SK-N-SH (cell line): Measurements from ENCODE around the gene SLC17A9. TPM values are rescaled to one million over a fixed set of nuclear protein-coding genes. Genes with fewer than 3 reads are reported as not detected.

Source experiments
- CTCF ChIA-PET: fragments of 300-600, 350-600 bp; formaldehyde crosslinking; extraction: SDS; loops from one replicate; lab custom pipeline; 2021; lab: Yijun Ruan, JAX
- POLR2A ChIA-PET: fragments of 350-600 bp; sonication (Branson Sonifier 250); formaldehyde crosslinking; extraction: SDS; loops from one replicate; lab custom pipeline; 2020; ENCODE audit warnings: antibody characterized with exemption, inconsistent platforms; lab: Yijun Ruan, JAX
- DNase-seq: peaks from one replicate; pipeline ENCODE4 v3.0.0; 2012
- H2AFZ ChIP-seq: fragments of 200-600 bp; sonication (generic); 2 replicates; pipeline ENCODE4 v1.8.1; 2016; ENCODE audit warnings: antibody characterized with exemption, mild to moderate bottlenecking, low read depth
- H3F3A ChIP-seq: fragments of 200-600 bp; sonication (generic); replicated peaks from 2 replicates; pipeline ENCODE3; 2016; ENCODE audit warnings: antibody characterized with exemption, mild to moderate bottlenecking; ENCODE audit not compliant: insufficient read depth
- H3K27ac ChIP-seq, 2 experiments: fragments of 200-500 bp in 1 of 2; fragments of 200-600 bp in 1 of 2; sonication (Bioruptor generic) in 1 of 2; sonication (generic), shearing (Covaris generic) in 1 of 2; 2 replicates each; pipeline versions ENCODE4 v1.5.1 to v1.6.1; 2014 to 2016; ENCODE audit warnings: low read depth in 2 of 2, inconsistent platforms in 1 of 2, low read length in 1 of 2, mild to moderate bottlenecking in 1 of 2, mixed read lengths in 1 of 2
- H3K27me3 ChIP-seq: fragments of 200-600 bp; sonication (generic), shearing (Covaris generic); 2 replicates; pipeline ENCODE4 v1.6.1; 2016; ENCODE audit warnings: mixed run types; ENCODE audit not compliant: insufficient read depth
- H3K36me3 ChIP-seq, 2 experiments: fragments of 200-500 bp in 1 of 2; fragments of 200-600 bp in 1 of 2; sonication (Bioruptor generic) in 1 of 2; sonication (generic) in 1 of 2; replicated peaks in 1 of 2; 2 replicates each; pipeline versions ENCODE3 to v1.5.1; 2014 to 2016; ENCODE audit warnings: low read length in 1 of 2, mild to moderate bottlenecking in 1 of 2; ENCODE audit not compliant: insufficient read depth in 2 of 2, control insufficient read depth in 1 of 2
- H3K4me1 ChIP-seq, 2 experiments: fragments of 200-500 bp in 1 of 2; fragments of 200-600 bp in 1 of 2; sonication (Bioruptor generic) in 1 of 2; sonication (generic), shearing (Covaris generic) in 1 of 2; 2 replicates each; pipeline versions ENCODE4 v1.5.1 to v1.6.1; 2014 to 2016; ENCODE audit warnings: low read depth in 1 of 2, low read length in 1 of 2, mixed run types in 1 of 2; ENCODE audit not compliant: insufficient read depth in 2 of 2, control insufficient read depth in 1 of 2
- H3K4me2 ChIP-seq: fragments of 200-600 bp; sonication (generic), shearing (Covaris generic); 2 replicates; pipeline ENCODE4 v1.6.1; 2017; ENCODE audit warnings: mixed run types
- H3K4me3 ChIP-seq, 2 experiments: fragments of 200-500 bp in 1 of 2; fragments of 200-600 bp in 1 of 2; sonication (Bioruptor generic) in 1 of 2; sonication (generic), shearing (Covaris generic) in 1 of 2; 2 replicates each; pipeline versions ENCODE4 v1.5.1 to v1.8.1; 2014 to 2016; ENCODE audit warnings: low read depth in 2 of 2, inconsistent platforms in 1 of 2, low read length in 1 of 2, mild to moderate bottlenecking in 1 of 2, mixed read lengths in 1 of 2, moderate library complexity in 1 of 2
- H3K79me2 ChIP-seq: fragments of 200-600 bp; sonication (generic); 2 replicates; pipeline ENCODE4 v1.8.1; 2017; ENCODE audit warnings: mild to moderate bottlenecking; ENCODE audit not compliant: insufficient read depth
- H3K9ac ChIP-seq: fragments of 200-600 bp; sonication (generic); 2 replicates; pipeline ENCODE4 v1.6.1; 2017; ENCODE audit warnings: mixed run types
- H3K9me2 ChIP-seq: fragments of 200-600 bp; sonication (generic); 2 replicates; pipeline ENCODE4 v1.6.1; 2017; ENCODE audit warnings: mixed run types
- H3K9me3 ChIP-seq: fragments of 200-600 bp; sonication (generic); 2 replicates; pipeline ENCODE4 v1.6.1; 2017; ENCODE audit warnings: mixed run types, mild to moderate bottlenecking, moderate library complexity
- H4K20me1 ChIP-seq: fragments of 200-600 bp; sonication (generic); 2 replicates; pipeline ENCODE4 v1.6.1; 2017; ENCODE audit warnings: mild to moderate bottlenecking, mixed run types; ENCODE audit not compliant: insufficient read depth
- ELF1 ChIP-seq: IDR thresholded peaks from 2 replicates; pipeline ENCODE4 v1.4.0; 2012
- EZH2phosphoT487 ChIP-seq: fragments of 200-600 bp; sonication (generic); IDR thresholded peaks from 2 replicates; pipeline ENCODE4 v1.6.1; 2017; ENCODE audit warnings: low read depth, mixed run types, mild to moderate bottlenecking, antibody characterized with exemption, moderate library complexity, borderline replicate concordance
- MXI1 ChIP-seq: IDR thresholded peaks from 2 replicates; pipeline ENCODE4 v1.6.1; 2012; ENCODE audit warnings: mild to moderate bottlenecking, low read depth, low read length, improper control_type of control experiment
- POLR2AphosphoS5 ChIP-seq: IDR thresholded peaks from 2 replicates; pipeline ENCODE4 v1.6.1; 2012; ENCODE audit warnings: low read depth, low read length
- RCOR1 ChIP-seq: fragments of 150-350 bp; IDR thresholded peaks from 2 replicates; pipeline ENCODE4 v1.6.1; 2017; ENCODE audit warnings: antibody characterized with exemption, low read length
- SIN3A ChIP-seq: IDR thresholded peaks from 2 replicates; pipeline ENCODE4 v1.6.1; 2012; ENCODE audit warnings: low read depth, mild to moderate bottlenecking, low read length, moderate library complexity, borderline replicate concordance
- WGBS: methylation state at CpG from one replicate; pipeline ENCODE4 v1.1.6; 2017; ENCODE audit warnings: low lambda C conversion rate; 5-methylcytosine and 5-hydroxymethylcytosine counted together
- polyA plus RNA-seq, 3 experiments: library from polyadenylated mRNA; depleted of rRNA; stranded (reverse); fragments of >200 nt; gene quantifications; 2 replicates each; pipeline ENCODE4 v1.2.3, GENCODE V29; 2012
- TF ChIP-seq, protein P1 (sequence below): IDR thresholded peaks from 2 replicates; pipeline ENCODE4 v1.4.0; 2012; ENCODE audit warnings: low read depth
- TF ChIP-seq, protein P2 (sequence below): fragments of 200-600 bp; sonication (generic); IDR thresholded peaks from 2 replicates; pipeline ENCODE4 v1.6.1; 2017; ENCODE audit warnings: antibody characterized with exemption, mild to moderate bottlenecking, moderate library complexity

Gene SLC17A9
- polyA plus RNA-seq, 1 of the 3 experiments (the other 2 are of a cell fraction): not detected

DNA sequence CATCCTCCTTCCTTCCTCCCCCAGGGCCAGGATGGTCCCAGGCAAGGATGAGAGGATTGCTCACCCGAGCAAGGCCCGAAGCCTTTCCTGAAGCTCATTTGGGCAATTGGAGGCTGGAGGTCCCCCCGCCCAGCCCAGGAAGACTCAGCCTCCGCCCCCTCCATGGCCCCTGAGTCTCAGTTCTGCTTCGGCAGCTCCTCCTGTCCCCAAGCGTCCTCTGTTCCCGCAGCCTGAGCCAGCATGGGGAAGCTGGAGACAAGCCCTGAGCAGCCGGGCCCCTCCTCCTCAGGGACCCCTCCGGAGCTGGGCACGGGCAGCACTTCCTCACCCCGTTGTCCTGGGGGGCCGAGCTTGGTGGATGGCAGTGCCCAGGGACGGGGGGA is 26.0 kb downstream of the SLC17A9 start:
- H3K27ac ChIP-seq: no peak overlapping the region
- ChIA-PET CTCF (interaction anchor here (1.0 to 2.1 kb wide), 3 partner anchors 8 to 77 kb away, joined by 3 to 5 read pairs (median 3); no protein-coding TSS in a partner anchor), POLR2A (no interaction called here)
- H3K4me1 ChIP-seq: peaks cover 0 to 6% of the 10 kb centered on the region in 2 experiments; a peak in 1 of 4 replicates
- no peak overlapping the region for H3K4me2 ChIP-seq
- no peak overlapping the region for H3K9ac ChIP-seq
- no peaks in the 10 kb centered on the region for H3K9me2 ChIP-seq
- TF ChIP-seq, protein P1, sequence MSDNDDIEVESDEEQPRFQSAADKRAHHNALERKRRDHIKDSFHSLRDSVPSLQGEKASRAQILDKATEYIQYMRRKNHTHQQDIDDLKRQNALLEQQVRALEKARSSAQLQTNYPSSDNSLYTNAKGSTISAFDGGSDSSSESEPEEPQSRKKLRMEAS: no peak
- no peak for TF ChIP-seq RCOR1
- no peak for TF ChIP-seq POLR2AphosphoS5
- TF ChIP-seq EZH2phosphoT487: no peak
- TF ChIP-seq MXI1: no peak
- no peak for TF ChIP-seq SIN3A
- WGBS: 39% methylated on average over 6 of the region's 13 CpGs
- no peak for DNase-seq
- no peaks in the 10 kb centered on the region for H3F3A ChIP-seq
- H3K36me3 ChIP-seq: no peaks in the 10 kb centered on the region
- H3K27me3 ChIP-seq: peaks cover 70% of the 10 kb centered on the region
- H2AFZ ChIP-seq: no peak overlapping the region
- no peaks in the 10 kb centered on the region for H3K79me2 ChIP-seq
- no peak overlapping the region for H3K4me3 ChIP-seq
- H4K20me1 ChIP-seq: no peaks in the 10 kb centered on the region
- no peaks in the 10 kb centered on the region for H3K9me3 ChIP-seq

DNA sequence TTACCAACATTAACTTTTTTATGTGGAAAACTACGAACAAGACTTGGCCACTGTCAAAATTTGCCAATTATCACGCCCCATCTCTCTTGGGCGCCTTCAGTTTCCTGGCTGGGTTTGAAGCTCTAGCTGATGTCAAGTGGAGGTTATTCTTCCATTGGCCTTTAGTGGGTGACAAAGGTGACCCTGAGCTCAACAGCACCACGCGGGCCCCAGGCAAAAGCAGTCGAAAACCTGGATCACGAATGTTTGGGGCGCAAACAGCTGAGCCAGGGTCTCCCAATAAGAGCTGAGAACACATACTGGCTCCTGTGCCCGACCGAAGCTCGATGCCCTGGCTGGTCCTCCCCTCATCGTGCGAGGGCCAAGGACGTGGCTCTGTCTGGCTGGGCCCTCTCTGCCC is 26.8 kb downstream of the SLC17A9 start:
- WGBS: 76% methylated on average over 5 of the region's 14 CpGs
- CTCF ChIA-PET: interaction anchor here (1.0 to 2.1 kb wide), 6 partner anchors 9 to 188 kb away, joined by 3 to 5 read pairs (median 4); no protein-coding TSS in a partner anchor

More for the DNA sequence above, 26.8 kb downstream of the SLC17A9 start:
- no peaks in the 10 kb centered on the region for H3F3A ChIP-seq
- H3K27ac ChIP-seq: no peak overlapping the region
- no peak overlapping the region for H3K4me2 ChIP-seq
- H3K79me2 ChIP-seq: no peaks in the 10 kb centered on the region
- H3K4me3 ChIP-seq: no peak overlapping the region
- TF ChIP-seq, protein P2, sequence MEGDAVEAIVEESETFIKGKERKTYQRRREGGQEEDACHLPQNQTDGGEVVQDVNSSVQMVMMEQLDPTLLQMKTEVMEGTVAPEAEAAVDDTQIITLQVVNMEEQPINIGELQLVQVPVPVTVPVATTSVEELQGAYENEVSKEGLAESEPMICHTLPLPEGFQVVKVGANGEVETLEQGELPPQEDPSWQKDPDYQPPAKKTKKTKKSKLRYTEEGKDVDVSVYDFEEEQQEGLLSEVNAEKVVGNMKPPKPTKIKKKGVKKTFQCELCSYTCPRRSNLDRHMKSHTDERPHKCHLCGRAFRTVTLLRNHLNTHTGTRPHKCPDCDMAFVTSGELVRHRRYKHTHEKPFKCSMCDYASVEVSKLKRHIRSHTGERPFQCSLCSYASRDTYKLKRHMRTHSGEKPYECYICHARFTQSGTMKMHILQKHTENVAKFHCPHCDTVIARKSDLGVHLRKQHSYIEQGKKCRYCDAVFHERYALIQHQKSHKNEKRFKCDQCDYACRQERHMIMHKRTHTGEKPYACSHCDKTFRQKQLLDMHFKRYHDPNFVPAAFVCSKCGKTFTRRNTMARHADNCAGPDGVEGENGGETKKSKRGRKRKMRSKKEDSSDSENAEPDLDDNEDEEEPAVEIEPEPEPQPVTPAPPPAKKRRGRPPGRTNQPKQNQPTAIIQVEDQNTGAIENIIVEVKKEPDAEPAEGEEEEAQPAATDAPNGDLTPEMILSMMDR: no peak
- TF ChIP-seq ELF1: no peak
- H3K9me3 ChIP-seq: no peaks in the 10 kb centered on the region
- no peak overlapping the region for H2AFZ ChIP-seq
- H4K20me1 ChIP-seq: no peaks in the 10 kb centered on the region
- POLR2A ChIA-PET: no interaction called here
- no peak for DNase-seq
- peaks cover 0 to 6% of the 10 kb centered on the region in 2 experiments; a peak in 1 of 4 replicates for H3K4me1 ChIP-seq
- H3K36me3 ChIP-seq: no peaks in the 10 kb centered on the region
- no peaks in the 10 kb centered on the region for H3K9me2 ChIP-seq
- H3K9ac ChIP-seq: no peak overlapping the region
- peaks cover 62% of the 10 kb centered on the region for H3K27me3 ChIP-seq
